Colonic mucosa (tissue), 4 donors: ENCODE results near the gene NOBOX. TPM values are rescaled to one million over a fixed set of nuclear protein-coding genes. Genes with fewer than 3 reads are reported as not detected.

Experiments used
- DNase-seq: peaks from one replicate; pipeline ENCODE4 v3.0.0-alpha.2; 2020
- H3K27ac ChIP-seq: fragments of 200-600 bp; one replicate; pipeline ENCODE4 v1.8.0; 2021
- H3K27me3 ChIP-seq: fragments of 200-600 bp; one replicate; pipeline ENCODE4 v1.8.0; 2021
- H3K36me3 ChIP-seq: fragments of 200-600 bp; one replicate; pipeline ENCODE4 v1.8.0; 2021
- H3K4me1 ChIP-seq: fragments of 200-600 bp; one replicate; pipeline ENCODE4 v1.8.0; 2021; ENCODE audit warnings: mild to moderate bottlenecking
- H3K4me3 ChIP-seq: fragments of 200-600 bp; one replicate; pipeline ENCODE4 v1.8.0; 2021
- H3K9ac ChIP-seq, 2 donors: one replicate each; pipeline ENCODE4 v1.7.0; 2013; ENCODE audit warnings: control low read depth in 2 of 2, low read depth in 2 of 2, low read length in 2 of 2
- H3K9me3 ChIP-seq: fragments of 200-600 bp; one replicate; pipeline ENCODE4 v1.8.0; 2021
- CTCF ChIP-seq: fragments of 200-600 bp; IDR thresholded peaks from one replicate; pipeline ENCODE4 v1.8.0; 2022; ENCODE audit warnings: antibody characterized with exemption, mild to moderate bottlenecking
- intact Hi-C: fragments of 100-400 bp; cut with DNase I; formaldehyde crosslinking; loops from one replicate; pipeline ENCODE4 v1.14.1; 2022
- total RNA-seq, 2 donors: library from RNA; stranded (reverse); fragmentation: NEBNext Ultra II Directional in 1 of 2; extraction: Animal tissue kit (Norgen Biotek cat#: 25700) in 1 of 2; gene quantifications; one replicate each; pipeline ENCODE4 v1.2.1, GENCODE V29; 2021
- donor health status: healthy.
- donor health status: DM: no; HTN: no; CAD: no.
- donor health status: DM: no; HTN: no; CAD: no.

Gene NOBOX
- total RNA-seq, 2 donors from 2014 or later, result not detected

GRCh38 chr7:144404946-144405345 is 1.5 kb upstream of the NOBOX start:
- no peak for TF ChIP-seq CTCF
- Histone ChIP-seq H3K27me3 (no peaks in the 10 kb centered on the region), H3K9ac (no peak overlapping the region), H3K27ac (no peak overlapping the region), H3K4me3 (no peak overlapping the region), H3K4me1 (no peaks in the 10 kb centered on the region), H3K9me3 (no peaks in the 10 kb centered on the region), H3K36me3 (no peaks in the 10 kb centered on the region)
- DNase-seq, result no peak
- intact Hi-C loops, result loop anchor here (5.0 kb wide), 1 partner anchor 233 kb away; no protein-coding TSS in a partner anchor

- H3K9ac ChIP-seq, result no peak overlapping the region
- no peak for TF ChIP-seq CTCF
- no peaks in the 10 kb centered on the region for H3K4me1 ChIP-seq
- no peak for DNase-seq
- H3K4me3 ChIP-seq, result no peak overlapping the region
- H3K27ac ChIP-seq, result no peak overlapping the region
- no peaks in the 10 kb centered on the region for H3K9me3 ChIP-seq
- no peaks in the 10 kb centered on the region for H3K36me3 ChIP-seq
- intact Hi-C loops, result loop anchor here (5.0 kb wide), 1 partner anchor 231 kb away; no protein-coding TSS in a partner anchor
- no peaks in the 10 kb centered on the region for H3K27me3 ChIP-seq
These were observed 391 bp downstream of the NOBOX start for GRCh38 chr7:144403102-144403501.

- no peaks in the 10 kb centered on the region for H3K9me3 ChIP-seq
- intact Hi-C loops, result loop anchor here (5.0 kb wide), 1 partner anchor 229 kb away; no protein-coding TSS in a partner anchor
- no peak overlapping the region for H3K4me3 ChIP-seq
- no peak for TF ChIP-seq CTCF
- H3K36me3 ChIP-seq, result no peaks in the 10 kb centered on the region
- DNase-seq, result no peak
- no peaks in the 10 kb centered on the region for H3K27me3 ChIP-seq
- H3K4me1 ChIP-seq, result no peaks in the 10 kb centered on the region
- no peak overlapping the region for H3K9ac ChIP-seq
- H3K27ac ChIP-seq, result no peak overlapping the region
These were observed 2.0 kb downstream of the NOBOX start for GRCh38 chr7:144401490-144401889.

GRCh38 chr7:144399946-144400345 is 3.5 kb downstream of the NOBOX start:
- intact Hi-C loops, result loop anchor here (5.0 kb wide), 1 partner anchor 228 kb away; no protein-coding TSS in a partner anchor
- H3K4me1 ChIP-seq, result no peaks in the 10 kb centered on the region

GRCh38 chr7:144398911-144399310 is 4.6 kb downstream of the NOBOX start:
- no peaks in the 10 kb centered on the region for H3K36me3 ChIP-seq
- no peaks in the 10 kb centered on the region for H3K27me3 ChIP-seq
- H3K27ac ChIP-seq, result no peak overlapping the region
- intact Hi-C loops, result no loop called here
- DNase-seq, result no peak
- H3K4me1 ChIP-seq, result no peaks in the 10 kb centered on the region
- no peak for TF ChIP-seq CTCF
- no peak overlapping the region for H3K9ac ChIP-seq
- H3K9me3 ChIP-seq, result no peaks in the 10 kb centered on the region
- no peak overlapping the region for H3K4me3 ChIP-seq

More at GRCh38 chr7:144399946-144400345, 3.5 kb downstream of the NOBOX start:
- no peak overlapping the region for H3K27ac ChIP-seq
- no peaks in the 10 kb centered on the region for H3K36me3 ChIP-seq
- no peaks in the 10 kb centered on the region for H3K27me3 ChIP-seq
- H3K4me3 ChIP-seq, result no peak overlapping the region
- no peaks in the 10 kb centered on the region for H3K9me3 ChIP-seq
- DNase-seq, result no peak
- H3K9ac ChIP-seq, result no peak overlapping the region
- no peak for TF ChIP-seq CTCF
